ENCODE measurements around the gene PLCL1.

Gene PLCL1

DNA sequence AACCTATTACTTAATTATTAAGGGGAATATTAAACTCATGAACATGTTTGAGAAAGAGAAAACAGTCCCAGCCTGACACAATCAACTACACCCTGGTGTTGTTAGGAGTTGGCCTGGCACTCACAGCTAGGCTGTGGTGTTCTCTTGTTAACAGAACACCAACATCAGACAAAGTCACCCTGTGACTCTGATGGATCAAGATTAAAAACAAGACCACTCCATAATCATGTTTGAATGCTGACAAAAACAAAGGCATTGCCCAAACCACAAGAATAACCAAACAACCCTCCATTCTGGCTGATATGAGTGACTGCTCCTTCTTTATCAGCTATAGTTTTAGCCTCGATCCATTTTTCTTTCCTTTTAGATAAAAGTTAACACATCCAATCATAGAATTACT lies 22.3 kb upstream of the PLCL1 start:
- no peak for DNase-seq (ENCODE audit: low read depth)
- H3K4me3 ChIP-seq (ENCODE audit: low read depth, low read length): no peak overlapping the region
- TF ChIP-seq, protein P1, sequence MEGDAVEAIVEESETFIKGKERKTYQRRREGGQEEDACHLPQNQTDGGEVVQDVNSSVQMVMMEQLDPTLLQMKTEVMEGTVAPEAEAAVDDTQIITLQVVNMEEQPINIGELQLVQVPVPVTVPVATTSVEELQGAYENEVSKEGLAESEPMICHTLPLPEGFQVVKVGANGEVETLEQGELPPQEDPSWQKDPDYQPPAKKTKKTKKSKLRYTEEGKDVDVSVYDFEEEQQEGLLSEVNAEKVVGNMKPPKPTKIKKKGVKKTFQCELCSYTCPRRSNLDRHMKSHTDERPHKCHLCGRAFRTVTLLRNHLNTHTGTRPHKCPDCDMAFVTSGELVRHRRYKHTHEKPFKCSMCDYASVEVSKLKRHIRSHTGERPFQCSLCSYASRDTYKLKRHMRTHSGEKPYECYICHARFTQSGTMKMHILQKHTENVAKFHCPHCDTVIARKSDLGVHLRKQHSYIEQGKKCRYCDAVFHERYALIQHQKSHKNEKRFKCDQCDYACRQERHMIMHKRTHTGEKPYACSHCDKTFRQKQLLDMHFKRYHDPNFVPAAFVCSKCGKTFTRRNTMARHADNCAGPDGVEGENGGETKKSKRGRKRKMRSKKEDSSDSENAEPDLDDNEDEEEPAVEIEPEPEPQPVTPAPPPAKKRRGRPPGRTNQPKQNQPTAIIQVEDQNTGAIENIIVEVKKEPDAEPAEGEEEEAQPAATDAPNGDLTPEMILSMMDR (conservative IDR thresholded peaks at IDR 0.05; ENCODE audit: low read depth, low read length): no peak

DNA sequence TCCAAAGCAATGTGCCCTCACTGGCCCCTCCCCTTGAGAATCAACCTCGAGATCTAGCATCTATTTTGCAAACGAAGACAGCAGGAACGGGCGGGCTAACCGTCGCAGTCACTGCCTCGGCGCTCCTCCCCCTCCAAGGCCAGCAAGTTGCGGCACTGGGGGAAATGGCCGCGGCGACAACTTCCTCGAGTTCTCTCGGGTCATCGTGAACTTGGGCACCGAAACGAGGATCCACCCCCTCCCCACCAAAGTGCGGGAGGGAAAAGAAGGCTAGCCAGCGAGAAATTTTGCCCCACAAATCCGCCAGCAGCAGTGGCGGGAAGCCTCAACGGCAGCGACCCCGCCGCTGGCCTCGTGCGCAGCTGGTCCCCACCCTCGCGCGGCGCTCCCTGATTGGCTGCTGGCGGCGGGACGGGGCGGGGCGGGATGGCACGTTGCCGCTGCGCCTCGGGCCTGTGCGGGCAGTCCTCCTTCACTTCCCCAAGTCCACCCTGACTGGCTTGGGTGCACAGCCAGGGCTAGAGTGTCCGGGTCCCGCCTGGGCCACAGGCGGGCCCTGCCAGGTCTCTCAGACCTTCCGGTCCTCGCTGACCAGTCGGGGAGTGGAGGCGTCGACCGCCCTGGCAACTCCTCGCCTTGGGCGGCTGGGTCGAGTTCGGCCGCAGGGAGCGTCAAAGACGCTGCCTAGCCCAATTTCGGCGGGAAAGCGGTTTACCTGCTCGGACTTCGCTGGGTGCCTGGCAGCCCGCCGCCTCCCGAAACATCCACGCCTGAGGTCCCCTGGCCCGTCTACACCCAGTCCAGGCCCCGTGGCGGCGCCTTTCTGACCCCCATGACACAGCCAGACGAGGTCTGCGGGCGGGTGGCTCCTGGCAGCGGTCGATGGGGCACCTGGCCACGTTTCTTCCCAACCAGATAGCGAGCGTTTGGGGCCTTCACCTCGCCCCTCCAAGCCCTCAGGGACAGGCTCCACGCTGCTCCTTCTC lies 19.1 kb upstream of the PLCL1 start, which contains the start of gene BOLL:
Gene BOLL (minus strand): TSS at position 364 of the 986 bp plus-strand sequence. CDS start 3,469 bp downstream, outside the sequence.
- TF ChIP-seq, protein P1 (conservative IDR thresholded peaks at IDR 0.05; ENCODE audit: low read depth, low read length): no peak
- DNase-seq (ENCODE audit: low read depth): no peak
- H3K4me3 ChIP-seq (ENCODE audit: low read depth, low read length): no peak within 1 kb of the TSS

DNA sequence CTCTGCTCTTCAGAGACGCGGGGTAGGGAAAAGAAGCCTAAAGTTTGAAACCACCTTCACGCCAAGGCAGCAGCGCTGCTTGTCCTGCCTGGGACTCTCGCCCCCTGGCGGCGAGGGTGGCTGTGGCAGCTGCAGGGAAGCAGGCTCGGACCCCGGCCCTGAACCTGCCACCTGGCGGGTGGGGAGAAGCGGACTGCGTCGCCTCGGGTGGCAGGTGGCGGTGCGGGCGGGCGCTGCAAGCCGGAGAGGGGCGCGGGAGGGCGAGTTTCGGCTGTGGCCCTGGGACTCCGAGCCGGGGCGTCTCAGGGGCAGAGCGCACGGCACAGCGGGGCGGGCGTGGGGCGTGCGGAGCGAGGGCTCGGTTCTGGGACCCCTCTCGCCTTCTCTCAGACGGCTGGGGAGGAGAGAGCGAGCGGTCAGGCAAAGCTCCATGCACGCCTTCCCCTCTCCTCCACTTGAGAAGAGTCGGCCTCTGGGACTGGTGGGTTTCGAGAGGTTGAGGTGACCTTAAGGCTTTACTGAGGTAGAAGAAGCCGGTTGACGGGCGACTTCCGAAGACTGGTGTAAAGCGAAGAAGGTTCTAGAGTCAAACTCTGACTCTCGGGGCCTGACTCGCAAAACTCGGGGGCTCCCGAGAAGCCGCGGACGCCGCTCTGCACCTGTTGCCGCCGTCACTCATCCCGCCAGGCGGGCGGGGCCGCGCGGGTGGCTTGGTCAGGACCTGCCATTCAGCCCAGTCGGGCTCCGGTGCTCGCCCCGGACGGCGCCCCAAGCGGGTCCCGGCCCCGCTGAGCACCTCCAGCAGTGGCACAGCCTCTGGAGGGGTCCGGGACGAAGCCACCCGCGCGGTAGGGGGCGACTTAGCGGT lies 18.1 kb upstream of the PLCL1 start:
- no peak overlapping the region for H3K4me3 ChIP-seq (ENCODE audit: low read depth, low read length)
- no peak for DNase-seq (ENCODE audit: low read depth)
- TF ChIP-seq, protein P1 (conservative IDR thresholded peaks at IDR 0.05; ENCODE audit: low read depth, low read length): peak; percentile 42

DNA sequence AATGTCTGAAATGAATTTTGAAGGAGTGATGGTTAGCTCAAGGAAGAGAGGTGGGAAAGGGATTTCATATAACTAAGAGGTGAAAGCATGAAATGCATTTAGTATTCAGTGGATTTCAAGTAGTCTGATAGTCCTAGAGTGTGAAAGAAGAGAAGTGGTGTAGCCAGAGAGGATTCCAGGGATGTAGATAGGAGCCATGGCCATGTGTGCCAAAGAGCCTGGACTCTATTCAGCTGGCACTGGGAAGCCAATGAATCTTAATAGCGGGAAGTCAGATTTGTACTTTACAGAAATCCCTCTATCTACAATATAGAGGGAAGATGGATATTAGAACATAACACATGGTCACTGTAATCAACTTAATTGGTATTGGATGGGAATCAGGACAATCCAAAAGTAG lies 10.9 kb upstream of the PLCL1 start:
- TF ChIP-seq, protein P1 (conservative IDR thresholded peaks at IDR 0.05; ENCODE audit: low read depth, low read length): no peak

DNA sequence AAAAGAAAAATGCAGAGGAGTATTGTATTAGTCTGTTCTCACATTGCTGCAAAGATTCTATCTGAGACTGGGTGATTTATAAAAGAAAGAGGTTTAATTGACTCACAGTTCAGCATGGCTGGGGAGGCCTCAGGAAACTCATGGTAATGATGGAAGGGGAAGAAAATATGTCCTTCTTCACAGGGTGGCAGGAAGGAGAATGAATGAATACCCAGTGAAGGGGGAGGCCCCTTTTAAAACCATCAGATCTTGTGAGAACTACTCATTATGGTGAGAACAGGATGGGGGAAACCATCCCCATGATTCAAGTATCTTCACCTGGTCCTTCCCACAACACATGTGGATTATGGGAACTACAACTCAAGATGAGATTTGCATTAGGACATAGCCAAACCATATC lies 9.1 kb upstream of the PLCL1 start:
- no peak overlapping the region for H3K4me3 ChIP-seq (ENCODE audit: low read depth, low read length)
- TF ChIP-seq, protein P1 (conservative IDR thresholded peaks at IDR 0.05; ENCODE audit: low read depth, low read length): no peak
- DNase-seq (ENCODE audit: low read depth): no peak

More for the DNA sequence above, 10.9 kb upstream of the PLCL1 start:
- DNase-seq (ENCODE audit: low read depth): no peak
- no peak overlapping the region for H3K4me3 ChIP-seq (ENCODE audit: low read depth, low read length)

DNA sequence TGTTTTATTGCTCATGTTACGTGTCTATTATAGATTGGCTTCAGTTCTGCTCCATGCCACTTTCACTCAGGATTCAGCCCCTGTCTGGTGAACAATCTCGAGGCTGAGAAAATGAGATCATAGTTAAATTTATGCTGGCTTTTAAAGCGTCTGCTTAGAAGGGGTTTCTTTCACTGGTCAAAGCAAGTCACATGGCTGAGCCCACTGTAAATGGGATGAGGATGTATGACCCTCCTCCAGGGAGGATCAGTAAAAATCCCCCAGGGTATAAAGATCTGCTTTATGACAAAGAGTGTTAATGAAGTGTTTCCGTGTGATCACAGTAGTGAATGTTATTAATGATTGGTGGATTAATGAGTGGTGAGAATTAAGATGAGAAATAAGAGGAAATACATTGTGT lies 6.2 kb upstream of the PLCL1 start:
- no peak overlapping the region for H3K4me3 ChIP-seq (ENCODE audit: low read depth, low read length)
- TF ChIP-seq, protein P1 (conservative IDR thresholded peaks at IDR 0.05; ENCODE audit: low read depth, low read length): no peak
- DNase-seq (ENCODE audit: low read depth): no peak
